NCI-H446 (cell line): ENCODE data around the gene FGFBP3.

Experiments
- DNase-seq, 2 experiments: peaks; one replicate each; lab custom pipeline; 2025; lab: John Stamatoyannopoulos, UW

FGFBP3 gene

DNA sequence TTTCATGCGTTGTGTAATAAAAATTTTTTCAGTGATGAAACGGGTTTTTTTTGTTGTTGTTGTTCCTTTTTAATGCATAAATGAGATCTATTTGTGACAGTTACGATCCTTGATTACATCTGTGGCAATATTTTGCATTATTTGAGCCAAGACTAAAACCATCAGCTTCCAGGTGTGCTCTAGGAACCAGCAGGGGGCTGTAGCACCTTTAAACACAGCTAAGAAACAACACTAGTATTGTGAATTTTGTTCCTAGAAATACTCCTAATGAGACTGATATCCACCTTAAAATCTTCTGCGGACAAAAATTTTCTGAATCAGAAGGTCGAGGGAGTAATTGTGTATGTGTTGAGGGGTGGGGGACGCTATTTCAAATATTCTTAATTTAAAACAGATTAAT is 52.6 kb downstream of the FGFBP3 start:
- no peak for DNase-seq
